Psoas muscle (tissue), 8 donors: Measurements from ENCODE around the gene CDKN1B. TPM values are rescaled to one million over a fixed set of nuclear protein-coding genes. Genes with fewer than 3 reads are reported as not detected.

Source experiments
- ATAC-seq, 4 donors: fragments of 200-7000 bp; cut with Tn5 transposase; one replicate each; pipeline ENCODE4 v1.9.1; 2020; ENCODE audit warnings: moderate library complexity in 3 of 4, mild to moderate bottlenecking in 2 of 4
- DNase-seq, 2 donors: peaks; one replicate each; pipeline ENCODE4 v3.0.0-alpha.2; 2020
- H3K27ac ChIP-seq: fragments of 200-600 bp; one replicate; pipeline ENCODE4 v1.8.0; 2022
- H3K27me3 ChIP-seq, 3 donors: fragments of 200-600 bp in 1 of 3; one replicate each; pipeline versions ENCODE4 v1.6.1 to v1.8.0; 2013 to 2022; ENCODE audit warnings: low read length in 2 of 3, mild to moderate bottlenecking in 2 of 3, moderate library complexity in 1 of 3; ENCODE audit not compliant: insufficient read depth in 3 of 3
- H3K36me3 ChIP-seq, 2 donors: fragments of 200-600 bp in 1 of 2; one replicate each; pipeline versions ENCODE4 v1.6.1 to v1.8.0; 2013 to 2022; ENCODE audit warnings: low read depth in 1 of 2, mild to moderate bottlenecking in 1 of 2, moderate library complexity in 1 of 2; ENCODE audit not compliant: insufficient read depth in 1 of 2
- H3K4me1 ChIP-seq: fragments of 200-600 bp; one replicate; pipeline ENCODE4 v1.8.0; 2022
- H3K4me3 ChIP-seq: fragments of 200-600 bp; one replicate; pipeline ENCODE4 v1.8.0; 2022; ENCODE audit warnings: mild to moderate bottlenecking
- H3K9me3 ChIP-seq: fragments of 200-600 bp; one replicate; pipeline ENCODE4 v1.8.0; 2022
- CTCF ChIP-seq: fragments of 200-600 bp; IDR thresholded peaks from one replicate; pipeline ENCODE4 v1.8.0; 2022; ENCODE audit warnings: antibody characterized with exemption
- WGBS, 3 donors: extraction: QIAGEN DNeasy Blood & Tissue Kit; methylation state at CpG; one replicate each; pipeline versions ENCODE4 v1.1.6 to v1.1.7; 2013; 5-methylcytosine and 5-hydroxymethylcytosine counted together
- intact Hi-C, 2 donors: fragments of 100-400 bp; cut with DNase I; formaldehyde crosslinking; loops; one replicate each; pipeline versions ENCODE4 v1.11.0 to v1.14.2; 2022
- polyA plus RNA-seq, 3 donors: library from polyadenylated mRNA; stranded (reverse); fragments of 200-250 nt; gene quantifications; one replicate each; pipeline ENCODE4 v1.2.3, GENCODE V29; 2013
- total RNA-seq, 4 donors: library from RNA; stranded (reverse); fragmentation: NEBNext Ultra II Directional in 2 of 4; extraction: Animal tissue kit (Norgen Biotek cat#: 25700) in 2 of 4; gene quantifications; one replicate each; pipeline versions ENCODE4 v1.2.1 to v1.2.4, GENCODE V29; 2021 to 2023
- donor health status: healthy with polysubstance abuse.
- donor health status: DM: no; HTN: no; CAD: no; lungs with moderate emphysema.
- donor health status: Bipolar disorder and iron deficiency.
- donor health status: healthy.
- donor health status: DM: yes; HTN: yes; CAD: no.
- donor health status: DM: no; HTN: no; CAD: no.
- donor health status: DM: no; HTN: no; CAD: no.
- donor health status: DM: yes; HTN: yes; CAD: no.

CDKN1B gene
- total and polyA plus RNA-seq, 7 donors, result 20.7 to 62.8 (median 38.3) TPM

- peak overlapping the region; percentile 93 for H3K27ac ChIP-seq
- no peaks in the 10 kb centered on the region for H3K9me3 ChIP-seq
- peaks cover 0 to 36% of the 10 kb centered on the region in 2 donors for H3K36me3 ChIP-seq
- H3K4me1 ChIP-seq, result peaks cover 47% of the 10 kb centered on the region
- no peaks in the 10 kb centered on the region for H3K27me3 ChIP-seq
- intact Hi-C loops, result no loop called here
- WGBS, 3 donors, result 52 to 58% (median 57%) methylated on average over 3 of the region's 3 CpGs
- TF ChIP-seq CTCF, result no peak
- peak overlapping the region; percentile 84 for H3K4me3 ChIP-seq
- ATAC-seq (no peak), DNase-seq (no peak)
These were observed 4.1 kb downstream of the CDKN1B start for GRCh38 chr12:12721176-12721751.

- ATAC-seq, result no peak
- DNase-seq, result no peak
- TF ChIP-seq CTCF, result no peak
- H3K27ac ChIP-seq, result peak overlapping the region; percentile 93
- intact Hi-C loops, result no loop called here
- peaks cover 44% of the 10 kb centered on the region for H3K4me1 ChIP-seq
- H3K36me3 ChIP-seq, result peaks cover 0 to 36% of the 10 kb centered on the region in 2 donors
- WGBS, 3 donors, result 71 to 77% (median 75%) methylated on average over 2 of the region's 2 CpGs
- H3K27me3 ChIP-seq, result no peaks in the 10 kb centered on the region
- no peaks in the 10 kb centered on the region for H3K9me3 ChIP-seq
- peak overlapping the region; percentile 84 for H3K4me3 ChIP-seq
These were observed 4.8 kb downstream of the CDKN1B start for GRCh38 chr12:12721814-12722434.

GRCh38 chr12:12722435-12723148 is 5.4 kb downstream of the CDKN1B start:
- Histone ChIP-seq H3K9me3 (no peaks in the 10 kb centered on the region), H3K27me3 (no peaks in the 10 kb centered on the region), H3K27ac (peak overlapping the region; percentile 93), H3K4me3 (peak overlapping the region; percentile 84), H3K36me3 (peaks cover 0 to 36% of the 10 kb centered on the region in 2 donors), H3K4me1 (peaks cover 44% of the 10 kb centered on the region)
- ATAC-seq (no peak), DNase-seq (no peak)
- WGBS, 3 donors, result 11 to 27% (median 15%) methylated on average over 3 of the region's 3 CpGs
- intact Hi-C loops, result no loop called here
- no peak for TF ChIP-seq CTCF

GRCh38 chr12:12723149-12723680 is 6.0 kb downstream of the CDKN1B start:
- Histone ChIP-seq H3K4me1 (peaks cover 44% of the 10 kb centered on the region), H3K36me3 (peaks cover 0 to 36% of the 10 kb centered on the region in 2 donors), H3K27me3 (no peaks in the 10 kb centered on the region), H3K27ac (peak overlapping the region; percentile 93), H3K9me3 (no peaks in the 10 kb centered on the region), H3K4me3 (peak overlapping the region; percentile 84)
- 20 to 23% (median 22%) methylated on average over 11 of the region's 11 CpGs for WGBS, 3 donors
- intact Hi-C loops, result no loop called here
- no peak for ATAC-seq
- no peak for DNase-seq
- TF ChIP-seq CTCF, result no peak
